Caki2 (cell line): ENCODE data around the gene PAPPA2. TPM values are rescaled to one million over a fixed set of nuclear protein-coding genes. Genes with fewer than 3 reads are reported as not detected.
A peak's percentile ranks its signal among the peaks of the same experiment; 100 is the strongest.

ENCODE experiments used
- DNase-seq: peaks from one replicate; pipeline ENCODE4 v3.0.0-alpha.2; 2015; ENCODE audit warnings: low read depth
- in situ Hi-C: cut with HindIII; loops from 2 replicates; pipeline ENCODE4 v1.10.0; 2016; ENCODE audit warnings: low sequenced_read_pairs, low pct_unique_long_range_greater_than_20kb, mixed read lengths
- total RNA-seq: library from RNA; depleted of rRNA; stranded (reverse); fragments of >200 nt; shearing (Covaris generic); gene quantifications from 2 replicates; pipeline ENCODE4 v1.2.3, GENCODE V29; 2014; ENCODE audit warnings: low replicate concordance

The PAPPA2 gene
- total RNA-seq, 1 experiment from 2014 or later: not detected

GRCh38 chr1:176479971-176480370 lies 17.0 kb downstream of the PAPPA2 start:
- in situ Hi-C loops: no loop called here
- no peak for DNase-seq

GRCh38 chr1:176480750-176481149 lies 17.8 kb downstream of the PAPPA2 start:
- no peak for DNase-seq
- in situ Hi-C loops: no loop called here

GRCh38 chr1:176485083-176485482 lies 22.1 kb downstream of the PAPPA2 start:
- in situ Hi-C loops: no loop called here

GRCh38 chr1:176494436-176494835 lies 31.5 kb downstream of the PAPPA2 start:
- in situ Hi-C loops: no loop called here
- no peak for DNase-seq

More at GRCh38 chr1:176485083-176485482, 22.1 kb downstream of the PAPPA2 start:
- DNase-seq: no peak

- DNase-seq: no peak
- in situ Hi-C loops: no loop called here
These were observed 36.7 kb downstream of the PAPPA2 start for GRCh38 chr1:176499671-176500070.

- DNase-seq: peak; percentile 47
- in situ Hi-C loops: no loop called here
These were observed 38.6 kb downstream of the PAPPA2 start for GRCh38 chr1:176501599-176501998.

GRCh38 chr1:176504848-176505553 lies 42.0 kb downstream of the PAPPA2 start:
- in situ Hi-C loops: no loop called here
- DNase-seq: no peak

- no peak for DNase-seq
- in situ Hi-C loops: no loop called here
These were observed 50.0 kb downstream of the PAPPA2 start for GRCh38 chr1:176512966-176513365.

- in situ Hi-C loops: no loop called here
- DNase-seq: peak; percentile 93
These were observed 52.3 kb downstream of the PAPPA2 start for GRCh38 chr1:176515310-176515709.

GRCh38 chr1:176517484-176517883 lies 54.5 kb downstream of the PAPPA2 start:
- DNase-seq: peak; percentile 91
- in situ Hi-C loops: no loop called here

- DNase-seq: no peak
- in situ Hi-C loops: no loop called here
These were observed 58.2 kb downstream of the PAPPA2 start for GRCh38 chr1:176521211-176521610.

- no peak for DNase-seq
- in situ Hi-C loops: no loop called here
These were observed 59.4 kb downstream of the PAPPA2 start for GRCh38 chr1:176522310-176522845.

- in situ Hi-C loops: no loop called here
- no peak for DNase-seq
These were observed 66.6 kb downstream of the PAPPA2 start for GRCh38 chr1:176529395-176530090.

GRCh38 chr1:176531036-176531435 lies 68.1 kb downstream of the PAPPA2 start:
- no peak for DNase-seq
- in situ Hi-C loops: no loop called here

GRCh38 chr1:176531921-176532897 lies 69.2 kb downstream of the PAPPA2 start:
- no peak for DNase-seq
- in situ Hi-C loops: no loop called here

- in situ Hi-C loops: no loop called here
These were observed 70.0 kb downstream of the PAPPA2 start for GRCh38 chr1:176533020-176533419.

GRCh38 chr1:176536588-176536987 lies 73.6 kb downstream of the PAPPA2 start:
- DNase-seq: no peak
- in situ Hi-C loops: no loop called here

More at GRCh38 chr1:176533020-176533419, 70.0 kb downstream of the PAPPA2 start:
- DNase-seq: no peak

GRCh38 chr1:176539018-176539417 lies 76.0 kb downstream of the PAPPA2 start:
- in situ Hi-C loops: no loop called here
- no peak for DNase-seq
